Endothelial cell of umbilical vein (primary cell): ENCODE results near the gene EPB41L4B.

Experiments
- EZH2 ChIP-seq: IDR thresholded peaks from 2 replicates; pipeline ENCODE4 v1.6.1; 2012; ENCODE audit warnings: borderline replicate concordance, low read depth, mild to moderate bottlenecking, moderate library complexity, low read length, inconsistent platforms; ENCODE audit not compliant: severe bottlenecking
- MYC ChIP-seq: IDR thresholded peaks from one replicate; pipeline ENCODE4 v1.6.1; 2011; ENCODE audit warnings: mild to moderate bottlenecking, low read depth, low read length
- POLR2A ChIP-seq: IDR thresholded peaks from 2 replicates; pipeline ENCODE4 v1.6.1; 2012; ENCODE audit warnings: low read depth, mild to moderate bottlenecking, control low read depth, low read length
- POLR2AphosphoS5 ChIP-seq: IDR thresholded peaks from 2 replicates; pipeline ENCODE4 v1.6.1; 2012; ENCODE audit warnings: low read depth, mild to moderate bottlenecking, control low read depth, low read length, moderate library complexity; ENCODE audit not compliant: insufficient read depth
- TF ChIP-seq, protein P1 (sequence below), 2 donors: IDR thresholded peaks; 1 replicate in 1 of 2; 2 replicates in 1 of 2; pipeline ENCODE4 v1.5.1; 2011; ENCODE audit warnings: low read length in 2 of 2, mild to moderate bottlenecking in 2 of 2, moderate library complexity in 2 of 2, control low read depth in 1 of 2, inconsistent platforms in 1 of 2, low read depth in 1 of 2; ENCODE audit not compliant: insufficient read depth in 1 of 2; ENCODE audit errors: extremely low read depth in 1 of 2

GRCh38 chr9:109159583-109159982 lies 161.3 kb downstream of the EPB41L4B start:
- TF ChIP-seq EZH2 (no peak), MYC (no peak), POLR2AphosphoS5 (no peak), POLR2A (no peak)
- TF ChIP-seq, protein P1, sequence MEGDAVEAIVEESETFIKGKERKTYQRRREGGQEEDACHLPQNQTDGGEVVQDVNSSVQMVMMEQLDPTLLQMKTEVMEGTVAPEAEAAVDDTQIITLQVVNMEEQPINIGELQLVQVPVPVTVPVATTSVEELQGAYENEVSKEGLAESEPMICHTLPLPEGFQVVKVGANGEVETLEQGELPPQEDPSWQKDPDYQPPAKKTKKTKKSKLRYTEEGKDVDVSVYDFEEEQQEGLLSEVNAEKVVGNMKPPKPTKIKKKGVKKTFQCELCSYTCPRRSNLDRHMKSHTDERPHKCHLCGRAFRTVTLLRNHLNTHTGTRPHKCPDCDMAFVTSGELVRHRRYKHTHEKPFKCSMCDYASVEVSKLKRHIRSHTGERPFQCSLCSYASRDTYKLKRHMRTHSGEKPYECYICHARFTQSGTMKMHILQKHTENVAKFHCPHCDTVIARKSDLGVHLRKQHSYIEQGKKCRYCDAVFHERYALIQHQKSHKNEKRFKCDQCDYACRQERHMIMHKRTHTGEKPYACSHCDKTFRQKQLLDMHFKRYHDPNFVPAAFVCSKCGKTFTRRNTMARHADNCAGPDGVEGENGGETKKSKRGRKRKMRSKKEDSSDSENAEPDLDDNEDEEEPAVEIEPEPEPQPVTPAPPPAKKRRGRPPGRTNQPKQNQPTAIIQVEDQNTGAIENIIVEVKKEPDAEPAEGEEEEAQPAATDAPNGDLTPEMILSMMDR (IDR thresholded peaks at IDR 0.05; ENCODE audit: extremely low read depth in 1 of 2, insufficient read depth in 1 of 2, low read depth in 1 of 2, low read length in 2 of 2), result no peak
